Measurements from ENCODE around the gene RASGRF1.

GRCh38 chr15:79122991-79123390 lies 32.4 kb upstream of the RASGRF1 start:
- TF ChIP-seq CTCF (IDR thresholded peaks at IDR 0.05) (no peak), EP300 (IDR thresholded peaks at IDR 0.05; ENCODE audit: low read depth) (no peak), POLR2A (IDR thresholded peaks at IDR 0.05) (no peak), POLR2AphosphoS5 (IDR thresholded peaks at IDR 0.05) (no peak)
